ENCODE measurements around the gene COL23A1.
"Not testable (repeated sequence)": the region's sequence is repeated elsewhere in the genome, so short reads cannot be mapped to it uniquely, and the experiment has no call there.

The COL23A1 gene

GRCh38 chr5:178274781-178275537 is 315.2 kb downstream of the COL23A1 start:
- no peak for DNase-seq

DNA sequence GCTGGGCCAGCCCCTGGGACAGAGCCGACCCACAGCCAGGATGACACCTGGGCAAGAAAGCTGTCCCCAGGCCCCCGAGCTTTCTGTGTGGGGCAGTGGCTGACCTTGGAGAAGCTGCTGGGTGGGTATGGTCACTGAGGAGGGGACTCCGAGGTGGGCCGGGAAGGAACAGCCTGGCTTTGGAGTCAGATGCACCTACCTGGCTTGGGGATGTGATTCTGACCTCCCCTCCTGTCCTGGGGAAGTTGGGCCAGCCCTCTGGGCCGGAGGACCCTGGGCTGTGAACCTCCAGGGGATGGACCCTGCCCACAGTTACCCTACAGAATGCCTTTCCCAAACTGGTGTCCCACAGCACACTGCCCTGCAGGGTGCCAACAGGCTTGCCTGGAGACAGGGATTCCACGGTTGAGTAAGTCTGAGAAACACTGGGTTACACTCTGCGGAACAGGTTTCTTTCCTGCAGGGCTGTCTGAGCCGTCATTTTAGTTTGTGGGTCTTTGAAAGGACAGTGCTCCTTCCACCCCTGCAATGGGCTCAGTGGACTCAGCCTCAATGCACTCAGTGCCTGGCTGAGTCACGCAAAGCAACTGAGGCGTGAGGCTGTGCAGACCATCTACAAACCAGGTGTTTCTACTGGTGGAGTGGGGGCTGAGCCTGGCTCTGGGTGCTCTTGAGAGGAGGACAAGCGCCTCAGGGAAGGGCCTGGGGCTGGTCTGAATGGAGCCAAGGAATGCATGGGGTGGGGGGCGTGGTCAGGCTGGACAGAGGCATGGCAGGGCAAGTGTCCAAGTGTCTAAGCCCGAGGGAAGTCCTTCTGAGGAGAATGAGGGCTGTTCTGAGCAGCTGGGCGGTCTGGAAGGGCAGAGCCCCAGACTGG is 316.3 kb downstream of the COL23A1 start:
- DNase-seq, result no peak

GRCh38 chr5:178273041-178273440 is 317.2 kb downstream of the COL23A1 start:
- DNase-seq, result no peak

DNA sequence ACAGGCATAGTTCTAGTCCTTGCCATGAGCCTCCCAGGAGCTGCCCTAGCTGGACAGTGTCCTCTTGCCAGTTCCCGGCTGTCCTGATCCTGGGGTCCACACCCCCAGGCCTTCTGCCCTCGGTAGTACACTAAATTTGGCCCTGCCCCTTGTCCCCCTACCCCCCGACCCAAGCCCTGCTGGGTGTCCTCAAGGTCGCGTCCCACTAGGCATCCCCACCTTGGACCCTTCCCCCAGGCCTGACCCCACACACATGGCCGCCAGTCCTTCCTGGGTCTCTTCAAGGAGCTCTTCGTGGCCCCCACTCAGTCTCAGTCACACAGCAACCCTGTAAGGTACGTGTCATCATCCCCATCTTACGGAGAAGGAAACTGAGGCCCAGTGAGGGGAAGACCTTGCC is 317.6 kb downstream of the COL23A1 start:
- DNase-seq, result no peak

- no peak for DNase-seq
Observed at GRCh38 chr5:178271726-178272479, 318.3 kb downstream of the COL23A1 start.

DNA sequence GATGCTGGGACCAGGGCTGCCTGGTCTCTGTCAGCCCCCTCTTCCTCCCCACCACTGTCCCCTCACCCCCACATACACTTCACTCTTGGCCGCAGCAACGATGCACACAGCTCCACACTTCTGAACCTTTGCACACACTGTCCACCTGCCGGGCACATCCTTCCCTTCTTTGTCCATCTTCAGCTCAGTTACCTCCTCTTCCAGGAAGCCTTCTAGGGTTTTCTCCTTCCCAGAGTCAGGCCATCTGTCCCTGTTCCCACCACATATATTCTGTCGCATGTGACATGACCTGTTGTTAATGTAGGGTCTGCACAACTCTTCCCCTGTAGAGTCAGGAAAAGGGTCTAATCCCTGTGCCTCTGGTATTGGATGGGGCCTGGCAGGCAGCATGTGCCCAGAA is 319.0 kb downstream of the COL23A1 start:
- DNase-seq, result no peak

GRCh38 chr5:178269499-178269898 is 320.7 kb downstream of the COL23A1 start:
- DNase-seq, result no peak

DNA sequence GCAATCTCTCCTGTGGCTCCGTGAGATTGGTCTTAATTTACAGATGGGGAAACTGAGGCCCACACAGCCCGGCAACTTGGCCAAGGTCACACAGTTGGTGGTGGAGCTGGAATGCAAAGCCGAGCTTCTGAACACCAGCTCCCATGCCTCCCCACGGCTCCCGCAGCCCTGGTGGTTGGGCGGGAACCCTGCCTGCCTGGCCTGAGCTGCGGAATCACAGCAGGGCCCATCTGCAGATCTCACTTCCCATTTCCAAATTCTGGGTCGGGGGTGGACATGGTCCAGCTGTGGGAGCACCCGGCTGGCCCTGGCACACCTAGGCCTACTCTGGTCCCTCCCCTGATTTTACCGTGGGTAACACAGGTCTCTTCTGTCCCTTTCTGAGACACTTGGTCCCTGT is 322.3 kb downstream of the COL23A1 start:
- no peak for DNase-seq

DNA sequence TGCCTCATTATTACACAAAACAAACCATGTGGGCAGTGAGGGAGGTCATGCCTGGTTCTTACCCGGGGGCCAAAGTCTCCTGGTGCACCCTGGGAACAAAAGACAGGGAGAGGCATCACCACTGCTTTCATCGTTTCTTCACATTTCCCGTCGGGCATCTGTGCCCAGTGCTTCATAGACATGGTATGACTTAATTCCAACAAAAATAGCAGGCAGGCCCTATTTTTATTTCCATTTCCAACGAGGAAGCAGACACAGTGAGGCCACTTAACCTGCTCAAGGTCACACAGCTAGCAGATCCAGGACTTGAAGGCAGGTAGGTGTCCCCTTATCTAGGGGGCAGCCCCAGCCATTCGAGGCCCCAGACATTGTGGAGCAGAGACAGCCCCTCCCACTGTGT is 322.9 kb downstream of the COL23A1 start:
- no peak for DNase-seq

DNA sequence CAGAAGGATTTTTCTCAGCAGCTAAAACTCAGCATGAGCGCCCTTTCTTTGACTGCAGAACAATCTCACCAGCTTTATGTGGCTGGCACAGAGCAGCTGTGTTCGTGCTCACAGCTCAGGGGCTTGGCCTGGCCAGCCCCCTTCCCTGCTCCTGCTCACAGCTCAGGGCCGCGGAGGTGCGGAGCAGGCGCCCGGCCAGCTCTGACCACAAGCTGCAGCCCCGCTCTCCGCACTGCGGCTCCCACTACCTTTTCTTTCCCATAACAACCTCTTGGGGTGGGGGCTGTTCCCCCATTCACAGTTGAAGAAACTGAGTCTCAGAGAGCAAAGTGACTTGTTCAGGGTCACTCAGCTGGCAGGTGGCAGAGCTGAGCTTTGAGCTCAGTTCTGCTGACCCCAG is 323.6 kb downstream of the COL23A1 start:
- no peak for DNase-seq

GRCh38 chr5:178265746-178266145 is 324.4 kb downstream of the COL23A1 start:
- no peak for DNase-seq

DNA sequence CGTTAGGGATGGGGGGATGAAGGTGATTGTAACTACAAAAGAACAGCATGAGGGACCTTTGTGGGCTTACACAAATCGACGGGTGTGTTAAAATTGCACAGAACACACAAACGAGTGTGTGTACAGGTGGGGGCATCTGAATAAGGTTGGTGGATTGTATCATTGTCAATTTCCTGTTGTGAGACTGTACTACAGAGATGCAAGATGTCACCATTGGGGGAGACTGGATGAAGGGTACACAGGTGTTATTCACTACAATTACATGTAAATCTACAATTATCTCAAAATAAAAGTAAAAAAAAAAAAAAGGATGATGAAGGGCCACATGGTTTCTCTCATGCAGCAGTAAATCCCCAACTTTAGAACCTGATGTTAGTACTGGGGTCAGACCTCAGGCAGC is 326.1 kb downstream of the COL23A1 start:
- no peak for DNase-seq

GRCh38 chr5:178261666-178262600 is 328.3 kb downstream of the COL23A1 start:
- no peak for DNase-seq

DNA sequence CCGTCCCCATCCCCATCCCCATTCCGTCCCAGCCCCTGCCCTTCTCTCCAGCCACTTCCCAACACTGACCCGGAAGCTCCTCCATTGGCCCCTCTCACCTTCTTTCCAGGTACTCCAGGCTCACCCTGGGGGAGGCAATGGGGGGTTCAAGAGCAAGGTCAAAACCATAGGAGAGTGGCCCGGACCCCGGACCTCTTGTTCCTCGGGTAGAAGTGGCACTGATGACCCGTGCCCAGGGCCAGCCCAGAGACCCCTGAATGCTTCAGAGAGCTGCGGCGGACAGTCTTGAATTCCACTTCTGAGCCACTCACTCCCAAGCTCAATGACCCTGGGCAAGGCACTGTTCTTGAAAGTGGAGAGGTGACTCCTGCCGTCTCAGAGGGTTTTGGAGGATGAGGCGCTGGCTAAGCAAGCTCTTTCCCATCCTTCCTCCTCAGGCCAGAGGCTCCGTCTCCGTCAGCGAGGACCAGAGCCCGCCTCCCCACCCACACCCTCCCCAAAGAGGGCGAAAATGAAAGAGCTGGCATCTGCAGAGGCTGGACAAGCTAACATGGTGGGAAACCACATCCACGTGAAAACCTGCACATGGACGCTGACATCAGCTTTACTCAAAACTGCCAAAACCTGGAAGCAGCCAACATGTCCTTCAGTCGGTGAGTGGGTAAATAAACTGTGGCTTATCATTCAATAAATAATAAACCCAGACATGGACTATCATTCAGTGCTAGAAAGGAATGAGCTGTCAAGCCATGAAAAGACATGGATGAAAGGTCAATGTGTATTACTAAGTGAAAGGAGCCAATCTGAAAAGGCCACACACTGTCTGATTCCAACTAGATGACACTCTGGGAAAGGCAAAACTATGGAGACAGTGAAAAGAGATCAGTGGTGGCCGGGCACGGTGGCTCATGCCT is 330.3 kb downstream of the COL23A1 start:
- no peak for DNase-seq

- no peak for DNase-seq
Observed at GRCh38 chr5:178257650-178258049, 332.5 kb downstream of the COL23A1 start.

GRCh38 chr5:178256746-178257145 is 333.4 kb downstream of the COL23A1 start:
- DNase-seq, result no peak

DNA sequence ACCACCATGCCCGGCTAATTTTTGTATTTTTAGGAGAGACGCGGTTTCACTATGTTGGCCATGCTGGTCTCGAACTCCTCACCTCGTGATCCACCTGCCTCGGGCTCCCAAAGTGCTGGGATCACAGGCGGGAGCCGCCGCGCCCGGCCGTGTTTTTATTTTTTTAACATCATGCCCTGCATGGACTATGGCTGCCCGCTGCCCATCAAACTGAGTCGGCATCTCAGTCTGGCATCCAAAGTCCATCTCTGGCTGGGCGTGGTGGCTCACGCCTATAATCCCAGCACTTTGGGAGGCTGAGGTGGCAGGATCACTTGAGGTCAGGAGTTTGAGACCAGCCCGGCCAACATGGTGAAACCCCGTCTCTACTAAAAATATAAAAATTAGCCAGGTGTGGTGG is 336.6 kb downstream of the COL23A1 start:
- DNase-seq, result not testable (repeated sequence)

DNA sequence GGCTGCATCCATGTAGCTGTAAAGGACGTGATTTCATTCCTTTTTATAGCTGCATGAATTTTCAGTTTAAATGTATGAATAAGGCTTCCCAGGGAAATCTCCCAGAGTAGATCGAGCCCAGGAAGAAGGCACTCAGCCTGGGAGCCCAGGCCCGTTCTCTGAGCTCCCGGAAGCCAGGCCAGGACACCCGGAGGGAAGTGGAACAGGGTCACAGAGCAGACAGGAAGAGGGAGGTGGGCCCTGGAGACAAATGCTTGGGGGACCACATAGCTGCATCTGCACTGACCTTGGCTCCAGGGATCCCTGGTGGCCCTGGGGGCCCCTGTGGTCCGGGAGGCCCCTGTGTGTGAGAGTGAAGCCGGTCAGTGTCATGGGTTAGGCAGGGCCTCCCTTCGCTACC is 337.9 kb downstream of the COL23A1 start:
- DNase-seq, result no peak

GRCh38 chr5:178250263-178250662 is 339.9 kb downstream of the COL23A1 start:
- DNase-seq, result no peak

DNA sequence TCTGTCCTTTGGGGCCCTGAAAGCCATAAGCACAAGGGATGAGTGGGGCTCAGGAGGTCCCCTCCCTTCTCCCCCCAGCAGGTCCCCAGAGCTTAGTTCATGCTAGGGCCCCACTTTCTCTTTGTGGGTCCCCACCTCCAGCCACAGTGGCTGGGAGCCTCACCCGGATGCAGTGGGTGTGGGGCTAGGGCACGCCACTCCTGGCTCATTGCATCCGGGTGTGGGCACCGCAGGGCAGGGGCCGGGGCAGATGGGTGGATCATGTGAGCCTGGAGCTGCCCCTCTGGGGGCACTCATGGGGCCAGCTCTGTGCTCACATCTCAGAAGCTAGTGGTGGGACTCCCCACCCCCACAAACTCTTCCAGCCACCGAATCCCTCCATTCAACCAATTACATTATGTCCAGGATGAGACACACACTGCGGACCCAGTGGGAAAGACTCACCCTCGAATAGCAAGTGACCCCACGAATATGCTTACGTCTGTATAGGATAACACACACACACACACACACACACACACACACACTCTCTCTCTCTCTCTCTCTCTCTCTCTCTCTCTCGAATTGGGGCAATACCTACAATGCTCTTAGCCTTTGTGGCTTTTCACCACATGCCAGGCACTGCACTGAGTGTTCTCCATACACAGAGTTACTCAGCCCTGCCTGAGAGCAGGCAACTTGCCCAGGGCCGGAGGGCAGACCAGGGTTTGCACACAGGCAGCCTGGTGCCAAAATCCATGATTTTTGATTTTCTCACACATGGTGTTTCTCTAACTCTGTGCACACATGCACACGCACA is 340.8 kb downstream of the COL23A1 start:
- no peak for DNase-seq

Measured in NCI-H526 (cell line).